LNCAP (cell line): ENCODE results near the gene PIK3R1.

Experiments used
- CTCF ChIP-seq: fragments of 450-650 bp; IDR thresholded peaks from 2 replicates; pipeline ENCODE4 v1.5.1; 2017; ENCODE audit warnings: mild to moderate bottlenecking

PIK3R1 gene

GRCh38 chr5:68176802-68177479 is 38.6 kb upstream of the PIK3R1 start:
- no peak for TF ChIP-seq CTCF

GRCh38 chr5:68177676-68178075 is 37.9 kb upstream of the PIK3R1 start:
- no peak for TF ChIP-seq CTCF

GRCh38 chr5:68178579-68178978 is 37.0 kb upstream of the PIK3R1 start:
- TF ChIP-seq CTCF = no peak

- TF ChIP-seq CTCF = no peak
Observed at GRCh38 chr5:68180121-68181038, 35.2 kb upstream of the PIK3R1 start.

GRCh38 chr5:68181039-68181599 is 34.4 kb upstream of the PIK3R1 start:
- no peak for TF ChIP-seq CTCF

GRCh38 chr5:68182094-68182493 is 33.5 kb upstream of the PIK3R1 start:
- no peak for TF ChIP-seq CTCF

GRCh38 chr5:68182534-68182933 is 33.0 kb upstream of the PIK3R1 start:
- no peak for TF ChIP-seq CTCF
